NCI-H524 treated with DMSO at 0.1 percent for 48 hours (cell line): ENCODE results near the gene EVA1C.
"Not testable (repeated sequence)": the region's sequence is repeated elsewhere in the genome, so short reads cannot be mapped to it uniquely, and the experiment has no call there.

Source experiments
- DNase-seq: peaks from one replicate; lab custom pipeline; 2025; lab: John Stamatoyannopoulos, UW

EVA1C gene

DNA sequence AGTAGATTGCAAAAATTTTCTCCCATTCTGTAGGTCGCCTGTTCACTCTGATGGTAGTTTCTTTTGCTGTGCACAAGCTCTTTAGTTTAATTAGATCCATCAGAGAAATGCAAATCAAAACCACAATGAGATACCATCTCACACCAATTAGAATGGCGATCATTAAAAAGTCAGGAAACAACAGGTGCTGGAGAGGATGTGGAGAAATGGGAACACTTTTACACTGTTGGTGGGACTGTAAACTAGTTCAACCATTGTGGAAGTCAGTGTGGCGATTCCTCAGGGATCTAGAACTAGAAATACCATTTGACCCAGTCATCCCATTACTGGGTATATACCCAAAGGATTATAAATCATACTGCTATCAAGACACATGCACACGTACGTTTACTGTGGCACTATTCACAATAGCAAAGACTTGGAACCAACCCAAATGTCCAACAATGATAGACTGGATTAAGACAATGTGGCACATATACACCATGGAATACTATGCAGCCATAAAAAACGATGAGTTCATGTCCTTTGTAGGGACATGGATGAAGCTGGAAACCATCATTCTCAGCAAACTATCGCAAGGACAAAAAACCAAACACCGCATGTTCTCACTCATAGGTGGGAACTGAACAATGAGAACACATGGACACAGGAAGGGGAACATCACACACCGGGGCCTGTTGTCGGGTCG lies 21.8 kb upstream of the EVA1C start:
- DNase-seq = not testable (repeated sequence)

DNA sequence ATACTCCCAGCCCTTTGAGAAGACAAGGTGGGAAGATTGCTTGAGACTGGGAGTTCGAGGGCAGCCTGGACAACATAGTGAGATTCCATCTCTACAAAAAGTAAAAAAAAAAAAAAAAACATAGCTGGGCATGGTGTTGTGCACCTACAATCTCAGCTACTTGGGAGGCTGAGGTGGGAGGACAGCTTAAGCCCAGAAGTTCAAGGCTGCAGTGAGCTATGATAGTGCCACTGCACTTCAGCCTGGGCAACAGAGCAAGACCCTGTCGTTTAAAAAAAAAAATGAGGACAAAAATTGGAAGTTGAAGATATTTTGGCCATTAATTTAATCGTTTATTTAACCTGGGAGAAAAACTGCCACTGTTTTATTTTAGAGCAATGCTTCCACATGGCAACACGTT lies 20.8 kb upstream of the EVA1C start:
- no peak for DNase-seq

DNA sequence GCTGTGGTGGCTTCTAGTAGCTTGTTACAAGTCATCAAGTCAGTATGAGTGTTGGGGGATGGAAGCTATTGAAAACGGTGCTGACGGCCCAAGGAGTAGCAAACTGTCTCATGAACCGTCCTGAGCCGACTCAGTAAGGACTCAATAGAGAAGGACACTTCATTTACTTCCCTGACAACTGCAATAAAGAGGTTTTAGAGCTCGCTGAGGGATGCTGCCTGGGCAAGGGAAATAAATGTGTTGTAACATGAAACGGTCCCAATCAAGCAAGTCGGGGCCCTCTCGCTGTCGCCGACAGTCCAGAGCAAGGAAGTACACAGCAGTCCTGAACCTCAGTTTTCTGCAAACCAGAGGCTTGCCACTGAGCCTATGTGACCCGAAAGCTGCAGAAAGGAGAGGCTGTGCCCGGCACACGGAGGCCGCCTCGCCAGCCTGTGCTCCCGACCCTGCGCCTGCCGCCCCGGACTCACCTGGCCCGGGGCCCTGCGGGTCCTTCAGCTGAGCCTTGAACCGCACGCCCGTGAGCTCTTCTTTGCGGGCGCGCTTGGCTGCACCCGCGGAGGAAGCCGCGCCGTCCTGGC lies 20.1 kb upstream of the EVA1C start:
- no peak for DNase-seq

- peak; percentile 25 for DNase-seq
Observed at GRCh38 chr21:32392880-32393676, 19.4 kb upstream of the EVA1C start, which contains the start of gene URB1. TSS of gene URB1 (minus strand) at chr21:32393012. CDS start at chr21:32392910, 102 bp downstream.

GRCh38 chr21:32393677-32394001 lies 18.9 kb upstream of the EVA1C start:
- DNase-seq = no peak

GRCh38 chr21:32403201-32403777 lies 9.2 kb upstream of the EVA1C start:
- DNase-seq = peak; percentile 44

- DNase-seq = no peak
Observed at GRCh38 chr21:32406405-32406804, 6.1 kb upstream of the EVA1C start.

GRCh38 chr21:32410291-32410690 lies 2.2 kb upstream of the EVA1C start:
- no peak for DNase-seq

DNA sequence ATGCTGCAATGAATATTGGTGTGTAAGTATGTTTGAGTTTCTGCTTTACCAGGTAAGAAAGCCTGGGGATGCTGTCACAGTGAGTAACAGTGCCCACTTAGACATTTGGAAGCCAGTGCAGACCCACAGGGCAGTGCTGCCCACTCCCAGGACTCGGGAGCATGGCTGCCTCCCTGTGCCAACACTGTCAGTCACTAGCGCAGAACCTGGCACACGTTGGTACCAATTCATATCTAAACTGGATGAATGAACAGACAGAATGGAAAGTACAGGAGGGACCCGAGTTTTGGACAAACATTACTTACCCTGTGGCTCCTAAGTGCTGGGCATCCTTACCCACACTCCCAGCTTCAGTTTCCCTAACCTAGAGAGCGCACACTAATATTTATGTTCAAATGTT lies 1.6 kb upstream of the EVA1C start:
- DNase-seq = no peak

GRCh38 chr21:32411350-32412161 lies 950 bp upstream of the EVA1C start:
- DNase-seq = no peak

DNA sequence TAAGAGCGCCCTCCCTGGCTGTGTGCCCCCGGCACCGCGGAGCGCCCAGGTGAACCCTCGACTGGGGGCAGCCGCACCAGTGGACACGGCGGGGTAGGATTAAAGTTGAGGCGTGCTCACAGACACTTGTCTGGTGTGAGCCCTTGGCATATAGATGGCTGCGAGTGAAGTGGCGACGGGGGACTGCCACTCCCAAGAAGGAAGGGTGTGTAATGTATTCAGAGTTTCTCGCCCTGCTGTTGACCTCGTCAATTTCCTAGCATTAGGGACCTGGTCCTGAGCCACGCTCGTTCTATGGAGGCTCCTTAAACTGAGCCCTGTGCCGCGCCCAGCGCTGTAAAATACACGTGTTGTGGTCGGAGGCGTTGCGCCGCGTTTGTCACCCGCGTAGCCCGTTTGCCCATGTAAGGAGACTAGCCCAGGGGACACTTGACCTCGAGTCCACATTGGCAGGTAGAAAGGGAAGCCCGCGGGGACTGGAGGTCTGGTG lies 554 bp downstream of the EVA1C start:
- DNase-seq = peak; percentile 14

GRCh38 chr21:32413697-32414578 lies 1.4 kb downstream of the EVA1C start:
- no peak for DNase-seq

DNA sequence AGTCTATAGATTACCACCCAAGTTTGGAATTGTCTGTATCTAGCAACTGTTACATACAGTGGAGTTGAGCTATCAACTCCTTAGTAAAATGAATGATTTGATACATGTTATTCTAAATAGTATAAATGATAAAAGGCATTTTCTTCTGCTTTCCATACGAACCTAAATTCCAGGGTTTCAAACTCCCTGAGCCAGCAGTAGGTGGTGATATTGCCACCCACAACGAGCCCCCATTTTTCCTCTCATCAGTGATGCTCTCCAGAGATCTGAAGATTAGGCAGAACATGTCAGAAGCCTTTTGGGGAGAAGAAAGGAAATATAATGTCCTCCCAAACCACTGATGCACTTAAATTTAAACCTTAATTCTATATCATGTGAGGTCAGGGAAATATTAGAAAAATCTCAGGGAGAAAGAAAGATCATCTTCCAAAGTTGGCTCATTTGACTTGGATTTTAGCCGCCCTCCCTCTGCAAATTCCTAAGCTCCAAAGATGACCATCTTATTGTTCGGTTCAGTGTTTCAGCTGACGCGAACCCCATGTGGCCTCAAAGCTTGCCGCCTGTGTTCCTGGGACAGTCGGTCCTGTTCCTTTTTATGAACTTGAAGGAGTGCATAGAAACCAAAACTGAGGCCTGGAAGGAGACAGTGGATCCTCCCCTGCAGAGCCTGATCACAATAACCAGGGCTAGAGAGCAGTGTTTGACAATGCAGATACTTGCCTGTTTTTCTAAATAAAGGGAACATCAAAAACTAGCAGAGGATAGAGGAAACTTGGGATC lies 2.3 kb downstream of the EVA1C start:
- no peak for DNase-seq

- DNase-seq = no peak
Observed at GRCh38 chr21:32415451-32416398, 3.2 kb downstream of the EVA1C start.

GRCh38 chr21:32418146-32418545 lies 5.6 kb downstream of the EVA1C start:
- DNase-seq = no peak

DNA sequence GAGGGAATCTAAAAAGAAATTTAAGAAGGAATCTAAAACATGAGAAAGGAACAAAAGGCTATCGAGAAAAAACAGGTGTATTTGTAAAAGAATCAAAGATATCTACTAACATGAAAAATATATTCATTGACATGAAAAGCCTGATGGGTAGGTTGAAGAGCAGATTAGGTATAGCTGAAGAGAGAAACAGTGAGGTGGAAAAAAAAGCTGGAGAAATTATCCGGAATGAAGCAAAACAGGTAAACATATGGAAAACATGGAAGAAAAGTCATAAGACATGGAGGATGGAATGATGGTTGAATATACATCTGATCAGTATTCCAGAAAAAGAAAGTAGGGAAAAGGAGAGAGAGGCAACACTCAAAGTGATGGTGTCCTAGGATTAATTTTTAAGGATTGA lies 9.6 kb downstream of the EVA1C start:
- no peak for DNase-seq

GRCh38 chr21:32423320-32424190 lies 11.0 kb downstream of the EVA1C start:
- DNase-seq = no peak

DNA sequence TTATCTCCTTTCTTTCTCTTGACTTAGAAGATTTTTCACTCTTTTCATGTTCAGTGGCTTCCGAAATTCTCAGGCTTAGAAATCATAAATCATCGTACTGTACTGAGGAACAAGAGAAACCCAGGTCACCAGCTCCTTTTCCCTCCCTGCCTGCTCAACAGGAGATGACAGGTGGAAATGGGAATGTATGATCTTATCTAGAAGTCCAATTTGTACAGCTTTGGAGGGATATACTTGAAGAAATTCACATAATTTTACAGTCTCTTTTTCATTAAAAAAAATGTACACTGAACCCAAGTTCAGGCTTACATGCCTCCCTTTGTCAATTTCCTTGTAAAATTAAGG lies 11.7 kb downstream of the EVA1C start:
- no peak for DNase-seq
